GM23338 (cell line): ENCODE measurements around the gene TAGLN3. TPM values are rescaled to one million over a fixed set of nuclear protein-coding genes. Genes with fewer than 3 reads are reported as not detected.

Experiments
- ATAC-seq: fragments of 200-7000 bp; cut with Tn5 transposase; 3 replicates; pipeline ENCODE4 v1.9.1; 2020
- DNase-seq: peaks from one replicate; pipeline ENCODE4 v3.0.0-alpha.2; 2015; ENCODE audit warnings: low spot score
- H2AFZ ChIP-seq: fragments of 200-600 bp; sonication (generic); 2 replicates; pipeline ENCODE4 v1.8.0; 2016; ENCODE audit warnings: antibody characterized with exemption, mild to moderate bottlenecking, moderate library complexity
- H3F3A ChIP-seq: fragments of 200-600 bp; sonication (generic); replicated peaks from 2 replicates; pipeline ENCODE4 v1.8.0; 2017; ENCODE audit warnings: antibody characterized with exemption, mixed run types, low read depth
- H3K27ac ChIP-seq: fragments of 200-600 bp; sonication (generic); 2 replicates; pipeline ENCODE4 v1.6.1; 2016; ENCODE audit warnings: low read depth
- H3K27me3 ChIP-seq: fragments of 200-600 bp; sonication (generic); 2 replicates; pipeline ENCODE4 v1.8.0; 2016; ENCODE audit warnings: mild to moderate bottlenecking, mixed run types, moderate library complexity; ENCODE audit not compliant: insufficient read depth
- H3K36me3 ChIP-seq: fragments of 200-600 bp; sonication (generic); 2 replicates; pipeline ENCODE4 v1.8.0; 2016; ENCODE audit warnings: mild to moderate bottlenecking; ENCODE audit not compliant: insufficient read depth
- H3K4me1 ChIP-seq: fragments of 200-600 bp; sonication (generic); 2 replicates; pipeline ENCODE4 v1.8.0; 2016; ENCODE audit warnings: mild to moderate bottlenecking, moderate library complexity; ENCODE audit not compliant: insufficient read depth
- H3K4me2 ChIP-seq: fragments of 200-600 bp; sonication (generic); 2 replicates; pipeline ENCODE4 v1.7.1; 2017; ENCODE audit warnings: mixed run types
- H3K4me3 ChIP-seq: fragments of 200-600 bp; sonication (generic); 2 replicates; pipeline ENCODE4 v1.6.1; 2016; ENCODE audit warnings: mixed run types
- H3K79me2 ChIP-seq: fragments of 200-600 bp; sonication (generic); replicated peaks from 2 replicates; pipeline ENCODE4 v1.8.0; 2017; ENCODE audit warnings: mild to moderate bottlenecking; ENCODE audit not compliant: insufficient read depth
- H3K9me2 ChIP-seq: fragments of 200-600 bp; sonication (generic); 2 replicates; pipeline ENCODE4 v1.8.0; 2017; ENCODE audit not compliant: insufficient read depth
- H4K20me1 ChIP-seq: fragments of 200-600 bp; sonication (generic); replicated peaks from 2 replicates; pipeline ENCODE4 v1.8.0; 2017; ENCODE audit warnings: mild to moderate bottlenecking; ENCODE audit not compliant: insufficient read depth
- H3K27ac Mint-ChIP-seq: 2 replicates; pipeline ENCODE4 v1.8.0; 2020; ENCODE audit warnings: inconsistent platforms, mild to moderate bottlenecking, moderate library complexity, mixed read lengths
- H3K27me3 Mint-ChIP-seq: 3 replicates; pipeline ENCODE4 v1.8.0; 2022; ENCODE audit warnings: low read depth, mild to moderate bottlenecking, moderate library complexity, mixed read lengths, inconsistent platforms; ENCODE audit not compliant: insufficient read depth, poor library complexity
- H3K36me3 Mint-ChIP-seq: 3 replicates; pipeline ENCODE4 v1.8.0; 2021; ENCODE audit warnings: low read depth, mild to moderate bottlenecking, inconsistent platforms, moderate library complexity, mixed read lengths
- H3K4me1 Mint-ChIP-seq: 3 replicates; pipeline ENCODE4 v1.8.0; 2020; ENCODE audit warnings: mild to moderate bottlenecking, inconsistent platforms, mixed read lengths
- H3K4me3 Mint-ChIP-seq: 3 replicates; pipeline ENCODE4 v1.8.0; 2021; ENCODE audit warnings: moderate library complexity, mild to moderate bottlenecking, inconsistent platforms, mixed read lengths
- H3K9me3 Mint-ChIP-seq: 3 replicates; pipeline ENCODE4 v1.8.0; 2020; ENCODE audit warnings: moderate library complexity, mild to moderate bottlenecking, inconsistent platforms, mixed read lengths
- CREB1 ChIP-seq: fragments of 250-450 bp; sonication (Bioruptor Pico); IDR thresholded peaks from 2 replicates; pipeline ENCODE4 v1.5.0; 2020; ENCODE audit warnings: low read depth, mild to moderate bottlenecking, moderate library complexity
- CTCF ChIP-seq, 2 experiments: fragments of 200-600 bp in 1 of 2; sonication (generic) in 1 of 2; conservative IDR thresholded peaks; 2 replicates each; pipeline versions ENCODE4 v1.5.1 to v1.6.1; 2016 to 2017; ENCODE audit warnings: antibody characterized with exemption in 2 of 2, low read depth in 2 of 2, mild to moderate bottlenecking in 2 of 2, moderate library complexity in 1 of 2
- ETS1 ChIP-seq: IDR thresholded peaks from 2 replicates; pipeline ENCODE4 v1.6.1; 2016; ENCODE audit warnings: antibody characterized with exemption
- EZH2 ChIP-seq: fragments of 200-600 bp; sonication (generic); IDR thresholded peaks from one replicate; pipeline ENCODE4 v1.8.0; 2017; ENCODE audit warnings: antibody characterized with exemption, mild to moderate bottlenecking, low read depth; ENCODE audit not compliant: unreplicated experiment
- EZH2phosphoT487 ChIP-seq: fragments of 200-600 bp; sonication (generic); IDR thresholded peaks from one replicate; pipeline ENCODE4 v1.8.1; 2018; ENCODE audit warnings: antibody characterized with exemption; ENCODE audit not compliant: unreplicated experiment
- JUNB ChIP-seq: IDR thresholded peaks from one replicate; pipeline ENCODE4 v1.6.1; 2016; ENCODE audit warnings: antibody characterized with exemption; ENCODE audit not compliant: unreplicated experiment
- POLR2AphosphoS5 ChIP-seq: IDR thresholded peaks from 2 replicates; pipeline ENCODE4 v1.6.1; 2016; ENCODE audit warnings: antibody characterized with exemption, low read depth
- STAT1 ChIP-seq: IDR thresholded peaks from one replicate; pipeline ENCODE4 v1.6.1; 2016; ENCODE audit warnings: antibody characterized with exemption; ENCODE audit not compliant: unreplicated experiment
- ZNF114 ChIP-seq: fragments of 250-450 bp; sonication (Bioruptor Pico); IDR thresholded peaks from 2 replicates; pipeline ENCODE4 v1.5.0; 2020; ENCODE audit warnings: mild to moderate bottlenecking, moderate library complexity
- ZNF331 ChIP-seq: fragments of 250-450 bp; sonication (Bioruptor Pico); IDR thresholded peaks from 2 replicates; pipeline ENCODE4 v1.5.0; 2020; ENCODE audit warnings: low read depth, mild to moderate bottlenecking, moderate library complexity
- polyA plus RNA-seq: library from polyadenylated mRNA; unstranded; fragments of >200 nt; fragmentation: Nextera tagmentation; extraction: Ambion mirVana; gene quantifications from 2 replicates; pipeline ENCODE4 v1.2.1, GENCODE V29; 2016
- total RNA-seq: library from RNA; depleted of rRNA; stranded (reverse); fragments of >200 nt; shearing (Covaris generic); gene quantifications from 2 replicates; pipeline ENCODE4 v1.2.3, GENCODE V29; 2014
- TF ChIP-seq, protein P1 (sequence below): IDR thresholded peaks from one replicate; pipeline ENCODE4 v1.6.1; 2018; ENCODE audit warnings: antibody characterized with exemption; ENCODE audit not compliant: unreplicated experiment

TAGLN3 gene
- total and polyA plus RNA-seq, 2 experiments from 2014 or later: 6.8 to 12.6 TPM

DNA sequence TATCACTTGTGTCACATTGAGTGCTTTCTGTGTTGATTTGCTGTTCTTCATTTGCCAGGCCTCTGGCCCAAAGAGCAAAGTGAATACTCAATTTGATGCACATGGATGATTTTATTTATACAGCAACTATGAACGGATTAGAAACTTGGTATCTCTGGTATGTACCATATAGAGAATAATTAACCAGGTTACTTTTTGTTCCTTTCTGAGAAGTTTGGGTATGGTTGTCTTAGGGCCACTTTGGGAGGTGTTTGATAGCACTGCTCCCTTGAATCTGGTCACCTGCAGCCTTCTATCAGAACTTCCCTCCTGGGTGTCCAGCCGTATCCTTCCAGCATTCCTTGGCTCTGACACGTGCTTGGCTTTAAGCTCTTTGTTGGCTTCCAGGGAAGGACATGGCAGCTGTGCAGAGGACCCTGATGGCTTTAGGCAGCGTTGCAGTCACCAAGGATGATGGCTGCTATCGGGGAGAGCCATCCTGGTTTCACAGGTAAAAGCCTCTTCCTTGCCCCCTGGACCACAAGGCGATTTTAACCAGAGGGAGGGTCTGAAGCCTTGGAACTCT lies 12.7 kb downstream of the TAGLN3 start:
- H3K4me1 Mint-ChIP-seq: peaks cover 8% of the 10 kb centered on the region
- H3K9me2 ChIP-seq: no peaks in the 10 kb centered on the region
- no peak for DNase-seq
- no peaks in the 10 kb centered on the region for H3K9me3 Mint-ChIP-seq
- no peaks in the 10 kb centered on the region for H3F3A ChIP-seq
- no peaks in the 10 kb centered on the region; the same call in 1 of the 2 replicates for H3K4me1 ChIP-seq
- no peaks in the 10 kb centered on the region for H3K36me3 ChIP-seq
- no peaks in the 10 kb centered on the region for H3K79me2 ChIP-seq
- no peak overlapping the region for H3K27ac Mint-ChIP-seq
- H3K4me3 Mint-ChIP-seq: no peak overlapping the region
- H3K27me3 Mint-ChIP-seq: peaks cover 8% of the 10 kb centered on the region
- no peaks in the 10 kb centered on the region for H3K27me3 ChIP-seq
- TF ChIP-seq POLR2AphosphoS5: no peak
- TF ChIP-seq EZH2: no peak
- no peak for TF ChIP-seq STAT1
- no peak overlapping the region for H3K4me3 ChIP-seq
- H2AFZ ChIP-seq: no peak overlapping the region
- H4K20me1 ChIP-seq: no peaks in the 10 kb centered on the region; the same call in 1 of the 2 replicates
- no peak overlapping the region for H3K27ac ChIP-seq
- no peaks in the 10 kb centered on the region for H3K36me3 Mint-ChIP-seq
- no peak overlapping the region for H3K4me2 ChIP-seq
- no peak for ATAC-seq

GRCh38 chr3:112012205-112012992 lies 13.7 kb downstream of the TAGLN3 start:
- Histone ChIP-seq H3K4me2 (no peak overlapping the region), H3K36me3 (no peaks in the 10 kb centered on the region), H3K27ac (no peak overlapping the region), H3K27me3 (no peaks in the 10 kb centered on the region), H3K4me3 (no peak overlapping the region), H3K79me2 (no peaks in the 10 kb centered on the region), H2AFZ (no peak overlapping the region), H3K9me2 (no peaks in the 10 kb centered on the region), H3F3A (no peaks in the 10 kb centered on the region), H4K20me1 (no peaks in the 10 kb centered on the region; the same call in 1 of the 2 replicates), H3K4me1 (no peaks in the 10 kb centered on the region; the same call in 1 of the 2 replicates)
- no peaks in the 10 kb centered on the region for H3K9me3 Mint-ChIP-seq
- peaks cover 10% of the 10 kb centered on the region for H3K4me1 Mint-ChIP-seq
- H3K4me3 Mint-ChIP-seq: no peak overlapping the region
- H3K27me3 Mint-ChIP-seq: peaks cover 8% of the 10 kb centered on the region
- ATAC-seq (no peak), DNase-seq (no peak)
- H3K27ac Mint-ChIP-seq: no peak overlapping the region
- H3K36me3 Mint-ChIP-seq: no peaks in the 10 kb centered on the region
- no peak for TF ChIP-seq ZNF331
- TF ChIP-seq ETS1: no peak
- TF ChIP-seq JUNB: no peak
- TF ChIP-seq EZH2: no peak
- TF ChIP-seq CTCF (conservative IDR thresholded peaks at IDR 0.05; ENCODE audit: low read depth in 2 of 2): no peak
- TF ChIP-seq EZH2phosphoT487: no peak
- TF ChIP-seq CREB1 (CRISPR knock-in tag): no peak
- TF ChIP-seq STAT1: no peak
- no peak for TF ChIP-seq ZNF114
- TF ChIP-seq, protein P1, sequence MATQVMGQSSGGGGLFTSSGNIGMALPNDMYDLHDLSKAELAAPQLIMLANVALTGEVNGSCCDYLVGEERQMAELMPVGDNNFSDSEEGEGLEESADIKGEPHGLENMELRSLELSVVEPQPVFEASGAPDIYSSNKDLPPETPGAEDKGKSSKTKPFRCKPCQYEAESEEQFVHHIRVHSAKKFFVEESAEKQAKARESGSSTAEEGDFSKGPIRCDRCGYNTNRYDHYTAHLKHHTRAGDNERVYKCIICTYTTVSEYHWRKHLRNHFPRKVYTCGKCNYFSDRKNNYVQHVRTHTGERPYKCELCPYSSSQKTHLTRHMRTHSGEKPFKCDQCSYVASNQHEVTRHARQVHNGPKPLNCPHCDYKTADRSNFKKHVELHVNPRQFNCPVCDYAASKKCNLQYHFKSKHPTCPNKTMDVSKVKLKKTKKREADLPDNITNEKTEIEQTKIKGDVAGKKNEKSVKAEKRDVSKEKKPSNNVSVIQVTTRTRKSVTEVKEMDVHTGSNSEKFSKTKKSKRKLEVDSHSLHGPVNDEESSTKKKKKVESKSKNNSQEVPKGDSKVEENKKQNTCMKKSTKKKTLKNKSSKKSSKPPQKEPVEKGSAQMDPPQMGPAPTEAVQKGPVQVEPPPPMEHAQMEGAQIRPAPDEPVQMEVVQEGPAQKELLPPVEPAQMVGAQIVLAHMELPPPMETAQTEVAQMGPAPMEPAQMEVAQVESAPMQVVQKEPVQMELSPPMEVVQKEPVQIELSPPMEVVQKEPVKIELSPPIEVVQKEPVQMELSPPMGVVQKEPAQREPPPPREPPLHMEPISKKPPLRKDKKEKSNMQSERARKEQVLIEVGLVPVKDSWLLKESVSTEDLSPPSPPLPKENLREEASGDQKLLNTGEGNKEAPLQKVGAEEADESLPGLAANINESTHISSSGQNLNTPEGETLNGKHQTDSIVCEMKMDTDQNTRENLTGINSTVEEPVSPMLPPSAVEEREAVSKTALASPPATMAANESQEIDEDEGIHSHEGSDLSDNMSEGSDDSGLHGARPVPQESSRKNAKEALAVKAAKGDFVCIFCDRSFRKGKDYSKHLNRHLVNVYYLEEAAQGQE: no peak
- TF ChIP-seq POLR2AphosphoS5: no peak
